ENCODE measurements around the gene MGAT3. TPM values are rescaled to one million over a fixed set of nuclear protein-coding genes. Genes with fewer than 3 reads are reported as not detected.

The MGAT3 gene
- polyA plus RNA-seq, 4 donors, result 18.4 to 31.1 (median 25.7) TPM

- DNase-seq (ENCODE audit: low read depth in 4 of 4, low spot score in 2 of 4), result no peak
These were observed 28.2 kb upstream of the MGAT3 start for GRCh38 chr22:39428597-39429071.

- DNase-seq (ENCODE audit: low read depth in 4 of 4, low spot score in 2 of 4), result no peak
These were observed 27.6 kb upstream of the MGAT3 start for GRCh38 chr22:39429186-39429585.

GRCh38 chr22:39429916-39430575 lies 26.8 kb upstream of the MGAT3 start:
- DNase-seq (ENCODE audit: low read depth in 4 of 4, low spot score in 2 of 4), result no peak

GRCh38 chr22:39430576-39431150 lies 26.1 kb upstream of the MGAT3 start:
- no peak for DNase-seq (ENCODE audit: low read depth in 4 of 4, low spot score in 2 of 4)

- no peak for DNase-seq (ENCODE audit: low read depth in 4 of 4, low spot score in 2 of 4)
These were observed 25.5 kb upstream of the MGAT3 start for GRCh38 chr22:39431216-39431801.

- DNase-seq (ENCODE audit: low read depth in 4 of 4, low spot score in 2 of 4), result no peak
These were observed 25.0 kb upstream of the MGAT3 start for GRCh38 chr22:39431821-39432251.

- DNase-seq (ENCODE audit: low read depth in 4 of 4, low spot score in 2 of 4), result no peak
These were observed 24.4 kb upstream of the MGAT3 start for GRCh38 chr22:39432361-39432811.

GRCh38 chr22:39433476-39434242 lies 23.2 kb upstream of the MGAT3 start:
- DNase-seq (ENCODE audit: low read depth in 4 of 4, low spot score in 2 of 4), result no peak

- no peak for DNase-seq (ENCODE audit: low read depth in 4 of 4, low spot score in 2 of 4)
These were observed 22.6 kb upstream of the MGAT3 start for GRCh38 chr22:39434243-39434653.

GRCh38 chr22:39434721-39435120 lies 22.1 kb upstream of the MGAT3 start:
- no peak for DNase-seq (ENCODE audit: low read depth in 4 of 4, low spot score in 2 of 4)

- DNase-seq (ENCODE audit: low read depth in 4 of 4, low spot score in 2 of 4), result no peak
These were observed 21.2 kb upstream of the MGAT3 start for GRCh38 chr22:39435616-39436015.

- no peak for DNase-seq (ENCODE audit: low read depth in 4 of 4, low spot score in 2 of 4)
These were observed 18.8 kb upstream of the MGAT3 start for GRCh38 chr22:39437791-39438704.

- DNase-seq (ENCODE audit: low read depth in 4 of 4, low spot score in 2 of 4), result no peak
These were observed 17.6 kb upstream of the MGAT3 start for GRCh38 chr22:39439170-39439569.

GRCh38 chr22:39443398-39443797 lies 13.4 kb upstream of the MGAT3 start:
- DNase-seq (ENCODE audit: low read depth in 4 of 4, low spot score in 2 of 4), result no peak

- DNase-seq (ENCODE audit: low read depth in 4 of 4, low spot score in 2 of 4), result no peak
These were observed 12.5 kb upstream of the MGAT3 start for GRCh38 chr22:39444247-39444800.

GRCh38 chr22:39444937-39445465 lies 11.8 kb upstream of the MGAT3 start:
- no peak for DNase-seq (ENCODE audit: low read depth in 4 of 4, low spot score in 2 of 4)

GRCh38 chr22:39445678-39446077 lies 11.1 kb upstream of the MGAT3 start:
- no peak for DNase-seq (ENCODE audit: low read depth in 4 of 4, low spot score in 2 of 4)

- no peak for DNase-seq (ENCODE audit: low read depth in 4 of 4, low spot score in 2 of 4)
These were observed 10.5 kb upstream of the MGAT3 start for GRCh38 chr22:39446239-39446721.

Measured in left renal cortex interstitium (tissue), 4 donors.